ENCODE results near the gene CCL26. TPM values are rescaled to one million over a fixed set of nuclear protein-coding genes. Genes with fewer than 3 reads are reported as not detected.

Gene CCL26
- total and polyA plus RNA-seq, 2 of the 4 experiments (the other 2 are of a cell fraction): not detected

- H2BK20ac ChIP-seq (ENCODE audit: low read depth, low read length): no peak overlapping the region
- H2BK120ac ChIP-seq (ENCODE audit: low read depth, low read length): no peak overlapping the region
- no peak overlapping the region for H3K4me2 ChIP-seq (ENCODE audit: low read depth, low read length)
- H3K18ac ChIP-seq (ENCODE audit: low read depth, low read length): no peak overlapping the region
- WGBS, 2 experiments (ENCODE audit: extremely low coverage in 2 of 2, insufficient read length in 1 of 2): no CpG with 5 or more reads among the region's 9 CpGs
- H3K9me3 ChIP-seq (ENCODE audit: control insufficient read depth, insufficient read depth, low read length): peaks cover 20% of the 10 kb centered on the region
- no peak overlapping the region for H2BK5ac ChIP-seq (ENCODE audit: low read depth, low read length, poor library complexity, severe bottlenecking)
- no peak for DNase-seq
- no peak overlapping the region for H2AK9ac ChIP-seq (replicated peaks; ENCODE audit: low read depth, low read length, poor library complexity)
- no peak overlapping the region for H2AK5ac ChIP-seq (ENCODE audit: low read depth, low read length)
- no peak for ATAC-seq (ENCODE audit: low read depth)
- peaks cover 9% of the 10 kb centered on the region for H3K27me3 ChIP-seq (ENCODE audit: control insufficient read depth, insufficient read depth, low read length)
- no peak overlapping the region for H3K23ac ChIP-seq (ENCODE audit: low read depth, low read length)
- no peak overlapping the region for H4K5ac ChIP-seq (ENCODE audit: low read depth, low read length)
- no peak overlapping the region for H2BK15ac ChIP-seq (ENCODE audit: low read depth, low read length)
- H2AFZ ChIP-seq (replicated peaks; ENCODE audit: low read length, poor library complexity): no peak overlapping the region
- TF ChIP-seq RCOR1 (IDR thresholded peaks at IDR 0.05; ENCODE audit: insufficient replicate concordance, low read length): no peak
- TF ChIP-seq MAFK (IDR thresholded peaks at IDR 0.05; ENCODE audit: low read depth, low read length): no peak
- no peaks in the 10 kb centered on the region for H4K20me1 ChIP-seq (ENCODE audit: insufficient read depth, low read length)
- H3K4ac ChIP-seq (ENCODE audit: low read depth, low read length): no peak overlapping the region
- no peaks in the 10 kb centered on the region for H3K9me1 ChIP-seq (ENCODE audit: insufficient read depth, low read length)
- in situ Hi-C loops (cut with MboI; ENCODE audit: low sequenced_read_pairs) (no loop called here), dilution Hi-C loops (cut with HindIII; ENCODE audit: low sequenced_read_pairs, unreplicated experiment) (no loop called here), intact Hi-C loops (cut with micrococcal nuclease) (no loop called here)
- no peak overlapping the region for H3K56ac ChIP-seq (ENCODE audit: extremely low read depth, insufficient read depth, low read length)
- no peak overlapping the region for H3K27ac ChIP-seq (ENCODE audit: insufficient read depth, low read length)
- no peak overlapping the region for H4K91ac ChIP-seq (ENCODE audit: insufficient read depth, low read depth, low read length)
- no peak overlapping the region for H3K9ac ChIP-seq (ENCODE audit: low read depth, low read length)
- H3K36me3 ChIP-seq (ENCODE audit: control insufficient read depth, insufficient read depth, low read length): no peaks in the 10 kb centered on the region
- CTCF ChIA-PET: no interaction called here
- H3K4me3 ChIP-seq (ENCODE audit: insufficient read depth, low read depth, low read length): no peak overlapping the region
- no peaks in the 10 kb centered on the region for H3K4me1 ChIP-seq (ENCODE audit: control insufficient read depth, insufficient read depth, low read length)
- POLR2A ChIA-PET (ENCODE audit: unreplicated experiment): no interaction called here
- BruUV-seq (replicated peaks): no TSS peak
- H4K8ac ChIP-seq (ENCODE audit: low read depth in 2 of 2, low read length in 2 of 2): no peak overlapping the region
- no peak overlapping the region for H3K14ac ChIP-seq (replicated peaks; ENCODE audit: low read depth, low read length)
- no peaks in the 10 kb centered on the region for H3K79me1 ChIP-seq (ENCODE audit: low read depth in 1 of 2, low read length in 2 of 2)
Measured at GRCh38 chr7:75807452-75807851, 35.4 kb upstream of the CCL26 start.
